HFF-Myc (cell line): Measurements from ENCODE around the gene CARD9.

ENCODE experiments used
- DNase-seq: peaks from one replicate; pipeline ENCODE4 v3.0.0-alpha.2; 2011; ENCODE audit warnings: low read depth; ENCODE audit errors: extremely low read depth
- H3K4me3 ChIP-seq: replicated peaks from 2 replicates; pipeline ENCODE4 v1.5.1; 2011; ENCODE audit warnings: low read depth, mild to moderate bottlenecking, control low read depth, low read length
- CTCF ChIP-seq: IDR thresholded peaks from 2 replicates; pipeline ENCODE4 v1.5.1; 2012; ENCODE audit warnings: mild to moderate bottlenecking, low read depth, low read length, control low read depth; ENCODE audit errors: missing control alignments

Gene CARD9

DNA sequence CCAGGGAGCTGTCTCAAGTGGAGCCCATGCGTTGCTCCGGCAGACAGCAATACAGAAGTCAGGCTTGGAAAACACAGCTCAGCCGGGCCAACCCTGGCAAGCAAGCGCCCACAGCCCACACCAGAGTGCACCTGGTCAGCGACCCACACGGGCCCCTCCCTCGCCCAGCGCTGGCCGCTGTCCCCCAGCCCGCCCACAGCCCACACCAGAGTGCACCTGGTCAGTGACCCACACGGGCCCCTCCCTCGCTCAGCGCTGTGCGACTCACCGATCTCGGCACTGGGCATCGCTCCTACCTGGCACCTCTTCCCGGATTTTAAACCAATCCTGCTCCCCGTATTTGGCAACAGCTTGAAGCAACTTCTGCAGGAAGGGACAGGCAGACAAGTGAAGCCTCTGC, 13.7 kb upstream of the CARD9 start:
- TF ChIP-seq CTCF: no peak
- DNase-seq: no peak
- H3K4me3 ChIP-seq: no peak overlapping the region

DNA sequence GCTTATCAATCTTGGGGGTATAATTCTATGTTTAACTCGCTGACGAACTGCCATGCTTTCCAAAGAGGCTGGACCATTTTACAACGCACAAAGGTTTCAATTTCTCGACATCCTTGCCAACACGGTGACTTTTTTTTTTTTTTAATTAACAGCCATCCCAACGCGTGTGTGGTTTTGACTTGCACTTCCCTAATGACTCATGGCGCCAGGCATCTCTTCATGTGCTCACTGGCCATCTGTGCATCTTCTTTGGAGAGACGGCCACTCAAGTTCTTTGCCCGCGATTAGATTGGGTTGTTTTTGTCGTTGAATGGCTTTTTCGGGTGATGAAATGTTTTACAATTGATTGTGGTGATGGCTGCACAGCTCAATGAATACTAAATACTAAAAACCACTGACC, 12.5 kb upstream of the CARD9 start:
- no peak for DNase-seq

GRCh38 chr9:136385015-136385414, 11.5 kb upstream of the CARD9 start:
- no peak for TF ChIP-seq CTCF
- no peak overlapping the region for H3K4me3 ChIP-seq
- no peak for DNase-seq

More for the DNA sequence above, 12.5 kb upstream of the CARD9 start:
- TF ChIP-seq CTCF: no peak
- no peak overlapping the region for H3K4me3 ChIP-seq

DNA sequence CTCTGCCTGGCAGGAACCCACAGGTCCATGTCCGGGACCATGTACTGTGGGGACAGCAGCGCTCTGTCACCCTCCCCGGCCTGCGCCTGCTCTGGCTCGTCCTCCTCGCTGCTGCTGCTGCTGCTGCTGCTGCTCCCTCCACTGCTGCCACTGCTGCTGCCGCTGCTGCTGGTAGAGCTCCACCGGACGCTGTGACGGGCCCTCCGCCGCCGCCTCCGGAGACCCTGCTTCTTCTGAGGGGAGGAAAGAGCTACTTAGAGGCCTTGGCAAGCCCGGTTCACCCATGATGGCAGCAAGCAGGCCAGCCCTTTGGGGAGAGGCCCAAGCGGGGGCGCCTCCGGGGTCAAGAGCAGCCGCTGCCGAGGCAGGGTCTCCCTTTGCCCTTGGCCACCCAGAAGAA, 10.0 kb upstream of the CARD9 start:
- H3K4me3 ChIP-seq: no peak overlapping the region
- no peak for DNase-seq
- TF ChIP-seq CTCF: no peak

GRCh38 chr9:136381966-136382513, 8.6 kb upstream of the CARD9 start:
- DNase-seq: no peak
- H3K4me3 ChIP-seq: no peak overlapping the region
- no peak for TF ChIP-seq CTCF

- DNase-seq: no peak
- H3K4me3 ChIP-seq: no peak overlapping the region
- TF ChIP-seq CTCF: no peak
Observed at GRCh38 chr9:136381311-136381710, 7.8 kb upstream of the CARD9 start.

DNA sequence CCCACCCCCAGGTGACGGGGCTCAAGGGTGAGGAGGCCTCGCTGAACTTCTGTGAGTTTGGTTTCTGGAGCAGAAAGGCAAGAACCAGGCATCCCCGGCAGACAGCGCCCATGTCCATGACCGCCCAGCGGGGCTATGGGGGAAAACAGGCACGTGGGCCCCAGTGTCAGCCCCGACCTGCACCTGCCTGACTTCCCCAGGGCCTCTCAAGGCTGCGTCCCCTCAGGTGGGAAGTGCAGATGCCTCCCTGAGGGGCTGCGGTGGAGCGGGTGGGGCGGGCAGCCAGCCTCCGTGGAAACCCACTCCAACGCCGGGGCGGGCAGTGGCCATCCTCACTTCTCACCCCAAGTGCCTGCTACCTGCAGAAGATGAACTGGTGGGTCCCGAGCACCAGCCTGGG, 6.9 kb upstream of the CARD9 start:
- no peak for TF ChIP-seq CTCF
- no peak for DNase-seq
- H3K4me3 ChIP-seq: no peak overlapping the region
